Rectal smooth muscle tissue (tissue), 1 donor: ENCODE results near the gene OR8D4.

Source experiments
- H3K27ac ChIP-seq: one replicate; pipeline ENCODE4 v1.7.0; 2013; ENCODE audit warnings: low read depth, low read length, inconsistent platforms
- H3K27me3 ChIP-seq: one replicate; pipeline ENCODE4 v1.7.0; 2013; ENCODE audit warnings: low read length; ENCODE audit not compliant: control insufficient read depth, insufficient read depth
- H3K36me3 ChIP-seq: one replicate; pipeline ENCODE4 v1.7.0; 2013; ENCODE audit warnings: low read length; ENCODE audit not compliant: control insufficient read depth, insufficient read depth
- H3K4me1 ChIP-seq: one replicate; pipeline ENCODE4 v1.7.0; 2013; ENCODE audit warnings: low read length; ENCODE audit not compliant: control insufficient read depth, insufficient read depth
- H3K4me3 ChIP-seq: one replicate; pipeline ENCODE4 v1.7.0; 2013; ENCODE audit warnings: low read length
- H3K9ac ChIP-seq: one replicate; pipeline ENCODE4 v1.7.0; 2013; ENCODE audit warnings: low read length

Gene OR8D4

DNA sequence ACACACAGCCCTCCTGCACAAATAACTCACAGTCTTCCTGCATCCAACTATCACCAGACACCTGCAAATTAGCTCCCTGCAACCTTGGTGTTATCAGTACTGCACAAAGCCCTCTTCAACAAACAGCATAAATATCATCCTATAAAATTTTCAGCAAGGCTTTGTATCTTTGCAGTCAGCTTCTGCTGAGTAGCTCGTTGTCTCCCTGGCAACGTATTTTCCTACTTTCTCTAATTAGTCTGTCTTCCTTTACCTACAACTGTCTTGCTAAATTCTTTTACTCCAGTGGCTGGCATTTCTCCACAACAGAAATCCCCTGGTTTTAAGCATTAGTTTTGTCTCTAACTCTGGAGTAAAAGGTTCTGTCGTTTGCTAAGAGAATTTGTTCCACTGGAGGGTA, 3.9 kb downstream of the OR8D4 start:
- Histone ChIP-seq H3K27me3 (no peaks in the 10 kb centered on the region), H3K4me1 (no peaks in the 10 kb centered on the region), H3K36me3 (no peaks in the 10 kb centered on the region), H3K4me3 (no peak overlapping the region), H3K9ac (no peak overlapping the region), H3K27ac (no peak overlapping the region)

- Histone ChIP-seq H3K9ac (no peak overlapping the region), H3K27ac (no peak overlapping the region), H3K27me3 (no peaks in the 10 kb centered on the region), H3K4me3 (no peak overlapping the region), H3K36me3 (no peaks in the 10 kb centered on the region), H3K4me1 (no peaks in the 10 kb centered on the region)
Observed at GRCh38 chr11:123920943-123921342, 19.0 kb downstream of the OR8D4 start.

- no peak overlapping the region for H3K27ac ChIP-seq
- no peak overlapping the region for H3K4me3 ChIP-seq
- H3K27me3 ChIP-seq: no peaks in the 10 kb centered on the region
- H3K9ac ChIP-seq: no peak overlapping the region
- H3K36me3 ChIP-seq: no peaks in the 10 kb centered on the region
- no peaks in the 10 kb centered on the region for H3K4me1 ChIP-seq
Observed at GRCh38 chr11:123924027-123924426, 22.1 kb downstream of the OR8D4 start.

DNA sequence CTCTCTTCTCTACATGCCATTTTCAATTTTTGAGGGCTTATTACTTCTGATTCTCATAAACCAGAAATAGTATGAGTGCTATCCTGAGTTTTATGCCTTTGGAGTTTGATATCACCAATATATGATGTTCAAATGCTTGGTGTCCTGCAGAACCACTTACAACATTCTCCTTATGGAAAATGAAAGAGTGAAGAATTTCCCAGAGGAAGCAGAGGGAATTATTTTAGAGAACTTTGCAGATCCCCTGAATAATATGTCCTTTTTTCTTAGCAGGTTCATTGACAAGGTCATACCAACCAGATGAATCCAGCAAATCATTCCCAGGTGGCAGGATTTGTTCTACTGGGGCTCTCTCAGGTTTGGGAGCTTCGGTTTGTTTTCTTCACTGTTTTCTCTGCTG, 37.4 kb downstream of the OR8D4 start, which contains the start of gene OR4D5:
TSS of gene OR4D5 (plus strand) at position 301 of the 400 bp plus-strand sequence. CDS start at position 301, 0 bp downstream.
- no peak within 1 kb of the TSS for H3K27ac ChIP-seq
- no peak within 1 kb of the TSS for H3K9ac ChIP-seq
- no peak within 1 kb of the TSS for H3K4me3 ChIP-seq
- no peaks in the 10 kb centered on the region for H3K27me3 ChIP-seq
- H3K36me3 ChIP-seq: no peaks in the 10 kb centered on the region
- no peaks in the 10 kb centered on the region for H3K4me1 ChIP-seq

- no peak overlapping the region for H3K27ac ChIP-seq
- H3K4me1 ChIP-seq: no peaks in the 10 kb centered on the region
- no peak overlapping the region for H3K4me3 ChIP-seq
- no peaks in the 10 kb centered on the region for H3K27me3 ChIP-seq
- H3K9ac ChIP-seq: no peak overlapping the region
- no peaks in the 10 kb centered on the region for H3K36me3 ChIP-seq
Observed at GRCh38 chr11:123942413-123942812, 40.4 kb downstream of the OR8D4 start.

- Histone ChIP-seq H3K27ac (no peak within 1 kb of the TSS), H3K4me3 (no peak within 1 kb of the TSS), H3K9ac (no peak within 1 kb of the TSS), H3K27me3 (no peaks in the 10 kb centered on the region), H3K36me3 (no peaks in the 10 kb centered on the region), H3K4me1 (no peaks in the 10 kb centered on the region)
Observed at GRCh38 chr11:123943738-123944137, 41.8 kb downstream of the OR8D4 start, which contains the start of gene OR6T1. Gene OR6T1, minus strand, starts transcription at chr11:123943838. Its CDS starts 0 bp downstream, at chr11:123943838.

DNA sequence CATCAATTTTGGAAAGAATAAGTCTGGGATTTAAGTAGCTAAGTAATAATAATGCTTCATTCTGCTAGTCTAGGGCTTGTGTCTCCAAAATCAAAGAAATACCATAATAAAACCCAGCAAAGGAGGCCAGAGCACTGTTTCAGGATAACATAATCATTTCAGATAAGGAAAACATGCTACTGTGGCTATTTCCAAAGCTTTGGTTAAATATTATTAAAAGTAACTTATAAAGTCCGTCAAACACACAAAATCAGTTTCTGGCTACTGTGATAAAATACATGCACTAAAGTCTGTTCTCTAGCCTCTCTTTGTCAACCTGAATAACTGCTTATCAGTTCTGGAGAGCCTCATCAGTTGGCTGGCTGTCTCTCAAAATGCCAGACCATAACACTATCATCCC, 43.2 kb downstream of the OR8D4 start:
- Histone ChIP-seq H3K27ac (no peak overlapping the region), H3K36me3 (no peaks in the 10 kb centered on the region), H3K9ac (no peak overlapping the region), H3K4me3 (no peak overlapping the region), H3K4me1 (no peaks in the 10 kb centered on the region), H3K27me3 (no peaks in the 10 kb centered on the region)

- H3K36me3 ChIP-seq: no peaks in the 10 kb centered on the region
- no peak overlapping the region for H3K27ac ChIP-seq
- H3K9ac ChIP-seq: no peak overlapping the region
- no peak overlapping the region for H3K4me3 ChIP-seq
- no peaks in the 10 kb centered on the region for H3K27me3 ChIP-seq
- no peaks in the 10 kb centered on the region for H3K4me1 ChIP-seq
Observed at GRCh38 chr11:123956752-123957151, 54.8 kb downstream of the OR8D4 start.
